ENCODE data around the gene SELENOF.
"Not testable (repeated sequence)": the region's sequence is repeated elsewhere in the genome, so short reads cannot be mapped to it uniquely, and the experiment has no call there.

SELENOF gene

DNA sequence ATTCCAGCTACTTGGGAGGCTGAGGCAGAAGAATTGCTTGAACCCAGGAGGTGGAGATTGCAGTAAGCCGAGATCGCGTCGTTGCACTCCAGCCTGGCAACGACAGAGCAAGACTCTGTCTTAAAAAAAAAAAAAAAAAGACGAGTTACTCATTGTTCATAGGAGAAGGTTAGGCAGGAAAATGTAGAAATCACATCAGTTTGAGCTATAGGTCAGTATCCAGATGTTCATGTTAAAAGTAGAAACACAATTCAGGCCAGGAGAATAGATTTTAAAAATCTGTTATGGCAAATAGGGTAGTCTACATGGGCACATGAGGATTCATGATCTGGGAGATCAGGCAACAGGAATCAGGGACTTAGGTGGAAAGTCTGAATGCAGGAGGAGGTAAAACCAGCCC is 57.7 kb downstream of the SELENOF start:
- no peak for DNase-seq

DNA sequence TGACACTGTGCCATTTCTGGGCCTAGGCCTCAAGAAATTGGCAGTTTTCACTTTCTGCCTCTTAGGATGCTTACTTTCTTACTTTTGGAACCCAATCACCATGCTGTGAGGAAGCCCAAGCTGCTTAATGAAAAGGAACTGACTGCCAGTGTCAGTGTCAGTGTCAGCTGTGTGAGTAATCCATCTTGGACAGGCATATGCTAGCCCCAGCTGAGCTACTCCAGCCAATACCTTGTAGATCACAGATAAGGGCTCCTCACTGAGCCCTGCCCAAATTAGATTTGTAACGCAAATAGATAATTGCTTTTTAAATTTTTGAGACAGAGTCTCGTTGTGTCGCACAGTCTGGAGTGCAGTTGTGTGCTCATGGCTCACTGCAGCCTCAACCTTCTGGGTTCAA is 59.6 kb downstream of the SELENOF start:
- no peak for DNase-seq

DNA sequence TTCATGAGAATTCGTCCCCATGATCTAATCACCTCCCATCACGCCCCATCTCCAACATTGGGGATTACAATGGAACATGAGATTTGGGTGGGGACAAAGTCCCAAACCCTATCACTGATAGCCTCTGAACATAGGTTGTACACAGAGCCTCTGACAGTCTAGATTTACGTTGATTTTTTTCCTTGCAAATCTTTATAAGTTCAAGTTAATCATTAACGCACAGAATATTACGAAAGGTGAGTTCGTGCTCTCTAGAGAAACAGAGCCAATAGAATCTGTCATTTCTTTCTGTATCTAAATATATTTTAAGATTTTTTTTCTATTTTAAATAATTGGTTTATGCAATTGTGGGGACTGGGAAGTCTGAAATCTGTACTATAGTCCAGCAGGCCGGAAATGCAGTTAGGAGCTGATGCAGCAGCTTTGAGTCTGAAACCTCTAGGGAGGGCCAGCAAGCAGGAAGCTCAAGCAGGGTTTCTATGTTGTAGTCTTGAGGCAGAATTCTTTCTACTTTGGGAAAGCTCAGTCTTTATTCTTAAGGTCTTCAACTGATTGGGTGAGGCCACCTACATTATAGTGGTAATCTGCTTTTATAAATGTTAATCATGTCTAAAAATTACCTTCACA is 61.0 kb downstream of the SELENOF start:
- DNase-seq, result no peak

DNA sequence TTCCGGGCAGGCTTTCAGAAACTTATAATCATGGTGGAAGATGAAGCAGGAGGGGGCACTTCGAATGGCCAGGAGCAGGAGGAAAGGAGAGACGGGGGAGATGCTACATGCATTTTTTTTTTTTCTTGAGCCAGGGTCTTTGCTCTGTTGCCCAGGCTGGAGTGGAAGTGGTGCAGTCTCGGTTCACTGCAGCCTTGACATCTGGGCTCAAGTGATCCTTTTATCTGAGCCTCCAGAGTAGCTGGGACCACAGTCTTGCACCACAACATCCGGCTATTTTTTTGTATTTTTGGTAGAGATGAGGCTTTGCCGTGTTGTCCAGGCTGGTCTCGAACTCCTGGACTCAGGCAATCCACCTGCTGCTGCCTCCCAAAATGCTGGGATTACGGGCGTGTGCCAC is 61.6 kb downstream of the SELENOF start:
- no peak for DNase-seq

DNA sequence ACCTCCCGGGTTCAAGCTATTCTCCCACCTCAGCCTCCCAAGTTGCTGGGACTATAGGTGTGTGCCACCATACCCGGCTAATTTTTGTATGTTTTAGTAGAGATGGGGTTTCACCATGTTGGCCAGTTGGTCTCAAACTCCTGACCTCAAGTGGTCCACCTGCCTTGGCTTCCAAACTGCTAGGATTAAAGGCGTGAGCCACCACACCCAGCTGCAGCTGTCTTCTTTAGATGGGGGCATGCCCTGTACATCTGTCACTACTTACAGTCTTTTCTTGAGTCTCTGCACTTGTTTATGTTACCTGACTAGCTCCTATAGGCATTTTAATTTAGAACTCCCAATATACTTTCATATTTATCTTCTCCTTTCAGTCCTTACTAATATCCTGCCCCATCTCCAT is 64.2 kb downstream of the SELENOF start:
- DNase-seq, result no peak

DNA sequence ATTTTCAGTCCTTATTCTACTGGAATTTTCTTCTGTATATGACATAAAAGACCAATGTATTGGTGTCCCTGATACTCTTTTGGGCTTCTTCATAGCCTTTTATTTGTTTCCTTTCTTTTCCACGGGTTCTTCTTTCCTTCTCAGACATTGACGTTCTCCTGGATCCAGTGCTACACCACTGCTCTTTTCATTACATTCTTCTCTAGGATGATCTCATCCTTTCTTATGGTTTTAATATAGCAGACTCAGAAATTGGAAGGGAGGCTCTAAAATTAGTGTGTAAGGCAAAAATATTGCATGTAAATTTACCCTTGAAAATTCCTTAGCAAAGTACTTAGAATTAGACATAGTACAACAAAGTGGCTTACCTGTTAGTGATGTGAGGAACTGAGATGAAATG is 65.3 kb downstream of the SELENOF start:
- DNase-seq, result no peak

DNA sequence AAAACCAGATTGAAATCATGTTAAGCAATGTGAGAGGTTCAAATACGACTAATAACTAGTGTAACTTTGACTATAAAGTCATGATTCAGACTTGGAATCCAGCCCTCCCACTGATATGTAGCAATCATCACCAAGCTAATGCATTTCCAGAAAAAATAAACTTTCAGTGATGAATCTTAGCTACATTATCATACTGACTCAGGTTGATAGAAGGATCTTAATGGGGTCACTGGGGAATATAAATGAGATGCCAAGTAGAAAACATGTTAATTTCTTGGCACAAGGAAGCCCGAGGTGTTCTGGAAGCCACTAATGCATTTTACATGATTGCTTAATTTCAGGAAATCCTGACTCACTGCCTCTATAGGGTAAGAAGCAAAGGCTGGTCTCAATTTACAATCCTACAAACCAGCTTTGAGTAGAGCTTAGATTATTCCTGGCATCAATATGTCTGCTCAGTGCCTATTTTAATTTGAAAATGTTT is 67.7 kb downstream of the SELENOF start:
- DNase-seq, result no peak

DNA sequence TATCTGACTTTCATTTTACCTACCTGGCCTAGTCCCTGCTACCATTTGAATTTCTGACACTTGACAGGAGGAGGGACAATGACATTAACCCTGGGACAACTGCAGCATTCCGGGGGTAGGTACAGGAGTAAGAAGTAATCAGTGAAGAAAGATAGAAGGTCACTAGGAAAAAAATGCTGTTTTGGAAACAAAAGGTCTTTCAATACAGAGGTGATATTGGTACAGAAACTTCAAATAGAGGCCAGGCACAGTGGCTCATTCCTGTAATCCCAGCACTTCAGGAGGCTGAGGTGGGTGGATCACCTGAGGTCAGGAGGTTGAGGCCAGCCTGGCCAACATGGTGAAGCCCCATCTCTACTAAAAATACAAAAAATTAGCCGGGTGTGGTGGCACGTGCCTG is 68.4 kb downstream of the SELENOF start:
- DNase-seq, result no peak

DNA sequence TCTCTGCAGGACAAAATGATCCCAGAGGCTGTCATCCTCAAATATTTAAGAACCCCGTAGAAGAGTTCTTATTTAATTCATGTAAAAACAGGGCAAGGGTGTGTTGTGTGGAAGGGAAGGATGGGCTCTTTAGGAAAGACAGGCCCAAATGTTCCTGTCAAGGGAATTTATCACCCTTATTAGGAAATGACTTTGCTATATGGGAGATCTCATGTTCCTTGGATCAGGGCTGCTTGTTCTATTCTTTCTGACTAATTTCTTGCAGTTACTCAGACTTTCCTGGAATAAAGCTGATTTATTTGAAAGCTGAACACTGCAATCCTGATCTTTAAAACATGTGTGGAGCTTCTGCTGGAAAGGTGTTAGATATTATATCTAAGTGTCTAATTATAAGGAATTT is 72.8 kb downstream of the SELENOF start:
- no peak for DNase-seq

DNA sequence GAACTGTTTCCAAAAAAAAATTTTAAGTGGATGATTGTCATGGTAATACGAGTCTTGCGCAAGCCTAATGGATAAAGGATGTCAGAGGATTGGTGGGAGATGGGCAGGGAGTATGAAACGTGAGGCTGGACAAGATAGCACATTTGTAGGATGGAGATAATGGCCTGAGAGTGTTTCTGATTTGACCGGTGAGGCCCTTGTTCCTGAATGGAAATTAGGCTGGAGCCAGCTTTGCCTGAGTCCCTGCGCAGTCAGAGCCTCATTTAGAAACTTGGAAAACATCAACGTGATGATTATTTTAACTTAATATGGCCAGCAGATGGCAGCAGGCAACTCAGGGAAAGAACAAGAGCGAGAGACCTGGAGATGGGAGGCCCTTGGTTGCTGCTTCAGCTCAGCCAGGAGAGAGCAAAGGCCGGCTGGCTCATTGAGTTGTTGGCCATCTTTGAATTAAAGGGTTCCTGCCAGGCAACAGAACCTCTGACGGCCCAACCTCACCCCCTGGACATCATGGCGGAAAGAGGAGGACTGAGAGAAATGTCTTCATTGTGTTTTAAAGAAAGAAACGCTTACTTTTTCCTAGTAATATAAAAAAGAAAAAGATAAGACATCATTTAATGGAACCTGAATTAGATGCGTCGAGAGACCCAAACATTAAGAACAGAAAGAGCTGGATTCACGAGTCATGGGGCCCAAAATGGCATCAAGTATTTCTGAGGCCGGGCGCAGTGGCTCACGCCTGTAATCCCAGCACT is 80.3 kb downstream of the SELENOF start:
- DNase-seq, result peak; percentile 85

DNA sequence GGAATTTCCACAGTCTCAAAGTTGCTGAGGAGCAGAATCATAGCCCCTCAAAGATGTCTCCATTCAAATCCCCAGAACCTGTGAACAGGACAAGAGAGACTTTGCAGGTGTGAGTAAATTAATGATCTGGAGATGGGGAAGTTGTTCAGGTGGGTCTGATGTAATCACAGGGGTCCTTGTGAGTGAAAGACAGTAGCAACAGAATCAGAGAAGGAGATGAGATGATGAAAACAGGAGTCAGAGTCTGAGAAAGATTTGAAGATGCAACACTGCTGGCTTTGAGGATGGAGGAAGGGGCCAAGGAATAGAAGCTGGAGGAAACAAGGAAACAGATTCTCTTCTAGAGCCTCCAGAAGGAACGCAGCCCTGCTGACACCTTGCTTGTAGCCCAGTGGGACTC is 81.5 kb downstream of the SELENOF start:
- no peak for DNase-seq

DNA sequence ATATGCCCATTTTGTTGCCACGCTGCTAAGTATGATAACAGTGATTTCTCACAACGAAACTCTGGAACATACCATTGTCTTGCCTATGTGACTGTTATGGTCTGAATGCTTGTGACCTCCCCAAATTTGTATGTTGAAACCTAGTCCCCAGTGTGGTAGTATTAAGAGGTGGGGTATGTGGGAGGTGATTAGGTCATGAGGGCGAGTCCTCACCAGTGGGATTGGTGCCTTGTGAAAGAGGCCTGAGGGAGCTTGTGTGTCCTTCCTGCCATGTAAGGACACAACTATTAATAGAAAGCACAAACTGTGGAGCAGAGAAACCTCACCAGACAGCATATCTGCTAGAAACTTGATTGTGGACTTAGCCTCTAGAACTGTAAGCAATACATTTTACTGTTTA is 84.6 kb downstream of the SELENOF start:
- DNase-seq, result no peak

DNA sequence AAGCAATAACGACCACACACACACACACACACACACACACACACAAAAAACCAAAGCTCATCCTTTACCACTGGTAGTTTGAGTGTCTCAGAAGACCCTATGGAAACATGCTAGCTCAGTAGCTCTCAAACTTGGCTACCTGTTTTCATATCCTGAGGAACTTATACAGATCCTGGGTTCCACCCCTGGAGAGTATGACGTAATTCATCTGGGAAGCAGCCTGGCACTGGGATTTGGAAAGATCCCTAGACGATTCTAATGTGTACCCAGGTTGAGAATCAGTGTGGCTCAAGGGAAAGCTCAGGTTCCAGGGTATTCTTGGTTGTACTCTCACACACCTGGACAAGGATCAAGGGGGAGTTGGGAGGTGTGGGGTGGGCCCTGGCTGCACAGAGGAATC is 85.9 kb downstream of the SELENOF start:
- DNase-seq, result no peak

DNA sequence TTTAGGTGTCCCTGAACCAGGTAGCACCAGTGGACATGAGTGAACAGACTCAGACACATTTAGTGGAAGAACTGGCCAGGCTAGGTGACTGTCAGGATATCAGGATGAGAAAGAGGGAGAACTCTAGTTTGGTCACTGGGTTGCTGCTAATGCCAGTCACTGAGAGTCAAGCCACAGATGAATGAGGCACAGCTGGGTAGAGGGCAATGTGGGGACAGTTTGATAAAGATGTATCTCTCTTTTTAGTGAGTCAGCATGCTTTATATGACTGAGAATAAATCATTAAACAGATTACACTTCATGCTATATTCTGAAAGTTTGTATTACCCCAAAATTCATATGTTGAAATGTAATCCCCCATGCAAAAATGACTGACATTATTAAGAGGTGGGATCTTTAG is 87.1 kb downstream of the SELENOF start:
- no peak for DNase-seq

DNA sequence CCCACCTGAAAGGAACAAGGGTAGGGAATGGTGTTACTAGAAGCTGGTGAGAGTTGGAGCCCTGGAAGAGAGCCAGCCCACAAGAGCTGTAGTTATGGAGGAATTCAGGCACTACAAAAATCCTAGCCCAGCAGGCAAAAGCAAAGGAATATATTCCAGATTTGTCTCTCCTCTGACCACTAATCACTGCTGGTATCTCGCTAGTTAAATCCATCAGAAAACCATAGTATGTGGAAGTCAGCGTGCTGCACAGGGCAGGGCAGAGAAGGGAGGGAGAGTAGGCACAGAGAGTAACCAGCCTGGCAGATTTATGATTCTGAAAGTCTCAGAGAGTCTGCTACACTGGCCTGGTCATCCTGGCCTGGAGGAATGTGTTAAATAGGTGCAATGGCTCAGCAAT is 88.6 kb downstream of the SELENOF start:
- no peak for DNase-seq

DNA sequence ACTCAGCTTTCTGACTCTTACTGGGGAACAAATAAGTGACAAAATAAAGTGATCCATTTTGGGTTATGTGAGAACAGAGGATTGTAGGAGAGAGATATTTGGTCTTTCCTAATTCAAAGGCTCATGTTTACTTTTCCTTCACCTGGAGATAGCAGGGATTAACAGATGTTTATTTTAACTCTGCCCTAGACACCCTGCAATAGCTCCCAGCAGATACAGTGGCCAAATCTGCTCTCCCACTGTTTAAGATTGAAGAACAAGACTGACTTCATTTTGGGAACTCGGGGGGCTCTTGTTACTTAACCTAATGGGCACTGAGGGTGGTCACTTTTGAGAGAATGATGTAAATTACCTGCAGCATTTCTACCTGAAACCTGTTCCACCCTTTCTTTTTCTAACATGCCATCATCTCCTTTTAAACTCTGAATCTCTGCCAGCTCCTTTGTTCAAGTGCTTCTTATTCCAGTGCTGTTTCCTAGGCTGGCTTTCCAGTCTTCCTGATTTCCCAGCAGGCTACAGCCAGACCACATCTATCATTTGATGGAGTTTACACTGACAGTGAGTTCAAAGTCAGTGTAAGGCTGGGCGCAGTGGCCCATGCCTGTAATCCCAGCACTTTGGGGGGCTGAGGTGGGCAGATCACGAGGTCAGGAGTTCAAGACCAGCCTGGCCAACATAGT is 90.0 kb downstream of the SELENOF start:
- peak; percentile 25 for DNase-seq

DNA sequence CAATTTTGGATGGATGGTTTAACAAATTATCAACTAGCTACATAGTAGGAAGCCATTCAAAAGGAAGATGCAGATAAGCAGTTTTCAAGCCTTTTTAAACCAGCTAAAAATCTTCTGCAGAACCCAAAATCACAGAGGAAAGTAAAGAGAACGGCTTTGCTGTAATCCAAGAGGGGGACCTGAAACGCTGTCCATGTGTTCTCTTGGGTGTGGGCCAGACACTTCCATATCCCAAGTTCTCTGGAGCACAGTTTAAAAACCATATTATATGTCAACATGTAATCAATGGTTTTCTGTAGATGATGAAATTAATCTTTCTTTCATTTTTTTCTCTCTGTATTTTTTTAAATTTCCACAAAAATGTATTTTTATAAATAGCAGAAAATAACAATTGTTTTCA is 90.5 kb downstream of the SELENOF start:
- DNase-seq, result no peak

DNA sequence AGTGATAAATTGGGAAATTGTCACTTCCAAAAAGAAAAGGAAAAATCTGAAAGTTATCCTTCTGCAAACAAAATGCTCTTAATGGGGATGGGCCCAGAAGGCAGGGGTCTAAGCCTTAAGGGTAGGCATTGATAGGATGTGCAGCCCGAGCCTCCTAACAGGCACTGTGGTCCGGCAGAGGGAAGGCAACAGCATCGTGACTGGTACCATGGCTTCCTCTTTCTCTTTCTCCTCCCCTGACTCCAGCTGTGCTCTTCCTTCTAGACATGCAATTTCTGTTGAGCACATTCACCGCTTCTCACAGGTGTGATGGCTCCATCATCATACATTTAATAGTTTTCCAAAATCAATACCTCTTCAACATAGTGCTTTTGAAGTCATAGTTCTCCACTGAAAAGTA is 91.5 kb downstream of the SELENOF start:
- no peak for DNase-seq

DNA sequence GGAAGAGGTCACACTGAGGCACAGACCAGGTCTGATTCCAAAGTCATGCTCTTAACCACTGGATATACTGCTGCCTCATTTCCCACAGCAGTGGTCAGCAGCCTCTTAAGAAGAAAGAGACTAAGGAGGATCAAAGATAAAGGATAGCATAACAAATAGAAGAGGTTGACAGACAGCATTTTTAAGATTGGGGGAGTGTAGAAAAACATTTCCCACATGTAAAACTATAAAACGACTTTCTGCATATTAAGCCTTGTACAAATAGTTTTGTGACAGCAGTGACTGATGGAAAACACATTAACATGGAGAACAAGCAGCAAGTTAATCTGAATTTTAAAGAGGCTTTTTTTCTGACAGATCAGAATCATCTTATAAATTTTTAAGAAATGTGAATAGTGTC is 92.0 kb downstream of the SELENOF start:
- no peak for DNase-seq

DNA sequence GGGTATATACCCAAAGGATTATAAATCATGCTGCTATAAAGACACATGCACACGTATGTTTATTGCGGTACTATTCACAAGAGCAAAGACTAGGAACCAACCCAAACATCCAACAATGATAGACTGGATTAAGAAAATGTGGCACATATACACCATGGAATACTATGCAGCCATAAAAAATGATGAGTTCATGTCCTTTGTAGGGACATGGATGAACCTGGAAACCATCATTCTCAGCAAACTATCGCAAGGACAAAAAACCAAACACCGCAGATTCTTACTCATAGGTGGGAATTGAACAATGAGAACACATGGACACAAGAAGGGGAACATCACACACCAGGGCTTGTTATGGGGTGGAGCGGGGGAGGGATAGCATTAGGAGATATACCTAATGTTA is 94.0 kb downstream of the SELENOF start:
- DNase-seq, result not testable (repeated sequence)

DNA sequence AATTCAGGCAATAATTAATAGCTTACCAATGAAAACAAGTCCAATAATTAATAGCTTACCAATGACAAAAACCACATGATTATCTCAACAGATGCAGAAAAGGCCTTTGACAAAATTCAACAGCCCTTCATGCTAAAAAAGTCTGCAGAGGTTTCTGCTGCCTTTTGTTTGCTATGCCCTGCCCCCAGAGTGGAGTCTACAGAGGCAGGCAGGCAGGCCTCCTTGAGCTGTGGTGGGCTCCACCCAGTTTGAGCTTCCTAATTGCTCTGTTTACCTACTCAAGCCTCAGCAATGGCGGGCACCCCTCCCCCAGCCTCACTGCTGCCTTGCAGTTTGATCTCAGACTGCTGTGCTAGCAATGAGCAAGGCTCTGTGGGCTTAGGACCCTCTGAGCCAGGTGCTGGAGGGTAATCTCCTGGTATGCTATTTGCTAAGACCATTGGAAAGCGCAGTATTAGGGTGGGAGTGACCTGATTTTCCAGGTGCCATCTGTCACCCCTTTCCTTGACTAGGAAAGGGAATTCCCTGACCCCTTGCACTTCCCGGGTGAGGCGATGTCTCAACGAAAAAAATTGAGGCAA is 96.6 kb downstream of the SELENOF start:
- DNase-seq, result peak; percentile 18

DNA sequence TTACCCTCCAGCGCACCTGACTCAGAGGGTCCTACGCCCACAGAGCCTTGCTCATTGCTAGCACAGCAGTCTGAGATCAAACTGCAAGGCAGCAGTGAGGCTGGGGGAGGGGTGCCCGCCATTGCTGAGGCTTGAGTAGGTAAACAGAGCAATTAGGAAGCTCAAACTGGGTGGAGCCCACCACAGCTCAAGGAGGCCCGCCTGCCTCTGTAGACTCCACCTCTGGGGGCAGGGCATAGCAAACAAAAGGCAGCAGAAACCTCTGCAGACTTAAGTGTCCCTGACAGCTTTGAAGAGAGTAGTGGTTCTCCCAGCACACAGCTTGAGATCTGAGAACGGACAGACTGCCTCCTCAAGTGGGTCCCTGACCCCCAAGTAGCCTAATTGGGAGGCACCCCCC is 99.8 kb downstream of the SELENOF start:
- DNase-seq, result not testable (repeated sequence)
